A673 (cell line): ENCODE measurements around the gene OR5H15. TPM values are rescaled to one million over a fixed set of nuclear protein-coding genes. Genes with fewer than 3 reads are reported as not detected.
A peak's percentile ranks its signal among the peaks of the same experiment; 100 is the strongest.

Experiments
- BruUV-seq: library from RNA; stranded (reverse); fragments of 400-500 nt; replicated peaks from 2 replicates; lab custom pipeline; 2021; lab: Mats Ljungman, UMichigan
- CTCF ChIA-PET: fragments of 300-600 bp; sonication (Branson Sonifier 250); formaldehyde crosslinking; loops from one replicate; lab custom pipeline; 2022; ENCODE audit warnings: antibody characterized with exemption; lab: Charles Lee
- POLR2A ChIA-PET: fragments of 300-600 bp; sonication (Branson Sonifier 250); formaldehyde crosslinking; loops from one replicate; lab custom pipeline; 2022; ENCODE audit warnings: antibody characterized with exemption; ENCODE audit not compliant: low non-redundant PET; lab: Charles Lee
- DNase-seq: peaks from one replicate; pipeline ENCODE4 v3.0.0-alpha.2; 2015; ENCODE audit warnings: low spot score
- H3K27ac ChIP-seq: fragments of 200-600 bp; sonication (generic); 2 replicates; pipeline ENCODE4 v1.5.1; 2016; ENCODE audit warnings: mixed run types, low read depth, mild to moderate bottlenecking, mixed read lengths, antibody characterized with exemption, low read length; ENCODE audit not compliant: poor library complexity, severe bottlenecking
- H3K27me3 ChIP-seq: fragments of 200-600 bp; sonication (generic); replicated peaks from 2 replicates; pipeline ENCODE4 v1.6.1; 2017; ENCODE audit warnings: mixed run types, low read depth, mild to moderate bottlenecking, mixed read lengths, antibody characterized with exemption, low read length; ENCODE audit not compliant: insufficient read depth, poor library complexity
- H3K36me3 ChIP-seq: fragments of 200-600 bp; sonication (generic); 2 replicates; pipeline ENCODE4 v1.6.1; 2016; ENCODE audit warnings: mixed run types, mild to moderate bottlenecking, mixed read lengths, antibody characterized with exemption, low read length; ENCODE audit not compliant: insufficient read depth, poor library complexity, severe bottlenecking
- H3K4me1 ChIP-seq: fragments of 200-600 bp; sonication (generic); 2 replicates; pipeline ENCODE4 v1.6.1; 2017; ENCODE audit warnings: mixed run types, mild to moderate bottlenecking, mixed read lengths, antibody characterized with exemption, low read length; ENCODE audit not compliant: insufficient read depth, poor library complexity, severe bottlenecking
- H3K4me3 ChIP-seq: fragments of 200-600 bp; sonication (generic); 2 replicates; pipeline ENCODE4 v1.5.1; 2016; ENCODE audit warnings: low read depth, mixed run types, mild to moderate bottlenecking, mixed read lengths, low read length; ENCODE audit not compliant: poor library complexity, severe bottlenecking
- H3K9me3 ChIP-seq: fragments of 200-600 bp; sonication (generic); 2 replicates; pipeline ENCODE4 v1.6.1; 2016; ENCODE audit warnings: mixed run types, low read depth, mild to moderate bottlenecking, mixed read lengths, antibody characterized with exemption, low read length; ENCODE audit not compliant: poor library complexity, severe bottlenecking
- CTCF ChIP-seq: fragments of 300-800, 200-600 bp; sonication (generic); conservative IDR thresholded peaks from 2 replicates; pipeline ENCODE4 v1.5.1; 2017; ENCODE audit warnings: low read depth, mild to moderate bottlenecking, antibody characterized with exemption, low read length, moderate library complexity, mixed read lengths
- EZH2 ChIP-seq: fragments of 200-600 bp; sonication (generic); IDR thresholded peaks from 2 replicates; pipeline ENCODE4 v1.6.1; 2017; ENCODE audit warnings: borderline replicate concordance, low read depth, mild to moderate bottlenecking, mixed read lengths, antibody characterized with exemption, low read length; ENCODE audit not compliant: poor library complexity, severe bottlenecking
- intact Hi-C: fragments of 100-400 bp; cut with micrococcal nuclease; formaldehyde crosslinking; loops from one replicate; pipeline ENCODE4 v1.10.0; 2022; ENCODE audit not compliant: unreplicated experiment
- total RNA-seq: library from RNA; stranded (reverse); gene quantifications from 2 replicates; pipeline ENCODE4 v1.2.3, GENCODE V29; 2021

The OR5H15 gene
- total RNA-seq, 1 experiment from 2014 or later: not detected

- CTCF ChIA-PET: no interaction called here
- DNase-seq: no peak
- Histone ChIP-seq H3K27ac (no peak overlapping the region), H3K4me1 (no peaks in the 10 kb centered on the region), H3K36me3 (no peaks in the 10 kb centered on the region), H3K27me3 (no peaks in the 10 kb centered on the region), H3K9me3 (no peaks in the 10 kb centered on the region), H3K4me3 (no peak overlapping the region)
- POLR2A ChIA-PET: no interaction called here
- no peak for TF ChIP-seq EZH2
- TF ChIP-seq CTCF: no peak
- intact Hi-C loops: no loop called here
- BruUV-seq: no TSS peak
These were observed 15.3 kb upstream of the OR5H15 start for GRCh38 chr3:98151241-98151640.

GRCh38 chr3:98171071-98171470 is 4.6 kb downstream of the OR5H15 start:
- CTCF ChIA-PET: no interaction called here
- intact Hi-C loops: no loop called here

GRCh38 chr3:98172621-98173020 is 6.1 kb downstream of the OR5H15 start:
- POLR2A ChIA-PET: no interaction called here
- BruUV-seq: no TSS peak
- no peak overlapping the region for H3K4me3 ChIP-seq
- intact Hi-C loops: no loop called here
- no peaks in the 10 kb centered on the region for H3K9me3 ChIP-seq
- H3K4me1 ChIP-seq: no peaks in the 10 kb centered on the region
- H3K27ac ChIP-seq: no peak overlapping the region
- no peak for TF ChIP-seq CTCF
- no peak for TF ChIP-seq EZH2
- no peaks in the 10 kb centered on the region for H3K27me3 ChIP-seq
- CTCF ChIA-PET: no interaction called here
- H3K36me3 ChIP-seq: no peaks in the 10 kb centered on the region
- DNase-seq: peak; percentile 2

More at GRCh38 chr3:98171071-98171470, 4.6 kb downstream of the OR5H15 start:
- TF ChIP-seq CTCF (no peak), EZH2 (no peak)
- no peaks in the 10 kb centered on the region for H3K9me3 ChIP-seq
- no peaks in the 10 kb centered on the region for H3K4me1 ChIP-seq
- no peak for DNase-seq
- H3K27me3 ChIP-seq: peaks cover 9% of the 10 kb centered on the region
- POLR2A ChIA-PET: interaction anchor here (0.7 kb wide), 1 partner anchor 382 kb away, joined by 3 read pairs; no protein-coding TSS in a partner anchor
- no TSS peak for BruUV-seq
- no peak overlapping the region for H3K4me3 ChIP-seq
- no peak overlapping the region for H3K27ac ChIP-seq
- H3K36me3 ChIP-seq: no peaks in the 10 kb centered on the region
